ENCODE data around the gene ST8SIA2.

Gene ST8SIA2

GRCh38 chr15:92407321-92407720 lies 13.6 kb downstream of the ST8SIA2 start:
- ATAC-seq (replicated peaks) (no peak), DNase-seq (no peak)
- Mint-ChIP-seq H3K36me3 (no peaks in the 10 kb centered on the region), H3K9me3 (no peaks in the 10 kb centered on the region), H3K4me1 (no peaks in the 10 kb centered on the region), H3K27ac (no peak overlapping the region), H3K27me3 (peaks cover 4 to 11% of the 10 kb centered on the region in 2 donors), H3K4me3 (no peak overlapping the region)

GRCh38 chr15:92407916-92408315 lies 14.2 kb downstream of the ST8SIA2 start:
- no peaks in the 10 kb centered on the region for H3K9me3 Mint-ChIP-seq
- no peak overlapping the region for H3K4me3 Mint-ChIP-seq
- no peak overlapping the region for H3K27ac Mint-ChIP-seq
- H3K36me3 Mint-ChIP-seq, result no peaks in the 10 kb centered on the region
- H3K27me3 Mint-ChIP-seq, result peaks cover 4 to 11% of the 10 kb centered on the region in 2 donors
- no peak for ATAC-seq (replicated peaks)
- H3K4me1 Mint-ChIP-seq, result no peaks in the 10 kb centered on the region
- no peak for DNase-seq

GRCh38 chr15:92409006-92409405 lies 15.3 kb downstream of the ST8SIA2 start:
- Mint-ChIP-seq H3K27me3 (peaks cover 4 to 11% of the 10 kb centered on the region in 2 donors), H3K27ac (no peak overlapping the region), H3K4me3 (no peak overlapping the region), H3K9me3 (no peaks in the 10 kb centered on the region), H3K36me3 (no peaks in the 10 kb centered on the region), H3K4me1 (no peaks in the 10 kb centered on the region)
- DNase-seq (no peak), ATAC-seq (replicated peaks) (no peak)

GRCh38 chr15:92409521-92409920 lies 15.8 kb downstream of the ST8SIA2 start:
- no peak overlapping the region for H3K27ac Mint-ChIP-seq
- ATAC-seq (replicated peaks) (no peak), DNase-seq (no peak)
- H3K36me3 Mint-ChIP-seq, result no peaks in the 10 kb centered on the region
- H3K27me3 Mint-ChIP-seq, result peaks cover 4 to 11% of the 10 kb centered on the region in 2 donors
- no peak overlapping the region for H3K4me3 Mint-ChIP-seq
- no peaks in the 10 kb centered on the region for H3K9me3 Mint-ChIP-seq
- H3K4me1 Mint-ChIP-seq, result no peaks in the 10 kb centered on the region

GRCh38 chr15:92410537-92410936 lies 16.9 kb downstream of the ST8SIA2 start:
- H3K9me3 Mint-ChIP-seq, result no peaks in the 10 kb centered on the region
- H3K4me1 Mint-ChIP-seq, result no peaks in the 10 kb centered on the region
- H3K36me3 Mint-ChIP-seq, result no peaks in the 10 kb centered on the region
- no peak overlapping the region for H3K4me3 Mint-ChIP-seq
- ATAC-seq (replicated peaks) (no peak), DNase-seq (no peak)
- peaks cover 4 to 13% of the 10 kb centered on the region in 2 donors for H3K27me3 Mint-ChIP-seq
- no peak overlapping the region for H3K27ac Mint-ChIP-seq

- no peak overlapping the region for H3K4me3 Mint-ChIP-seq
- no peaks in the 10 kb centered on the region for H3K4me1 Mint-ChIP-seq
- no peak for DNase-seq
- ATAC-seq (replicated peaks), result no peak
- H3K9me3 Mint-ChIP-seq, result no peaks in the 10 kb centered on the region
- no peak overlapping the region for H3K27ac Mint-ChIP-seq
- H3K36me3 Mint-ChIP-seq, result no peaks in the 10 kb centered on the region
- peaks cover 8 to 20% of the 10 kb centered on the region in 2 donors for H3K27me3 Mint-ChIP-seq
Measured at GRCh38 chr15:92411256-92411655, 17.6 kb downstream of the ST8SIA2 start.

GRCh38 chr15:92413510-92413909 lies 19.8 kb downstream of the ST8SIA2 start:
- no peak overlapping the region for H3K4me3 Mint-ChIP-seq
- H3K4me1 Mint-ChIP-seq, result no peaks in the 10 kb centered on the region

GRCh38 chr15:92415639-92416297 lies 22.1 kb downstream of the ST8SIA2 start:
- Mint-ChIP-seq H3K27ac (no peak overlapping the region), H3K9me3 (no peaks in the 10 kb centered on the region), H3K27me3 (peaks cover 5 to 20% of the 10 kb centered on the region in 2 donors), H3K36me3 (no peaks in the 10 kb centered on the region), H3K4me1 (no peaks in the 10 kb centered on the region), H3K4me3 (no peak overlapping the region)
- no peak for ATAC-seq (replicated peaks)
- no peak for DNase-seq

More at GRCh38 chr15:92413510-92413909, 19.8 kb downstream of the ST8SIA2 start:
- ATAC-seq (replicated peaks), result no peak
- no peaks in the 10 kb centered on the region for H3K9me3 Mint-ChIP-seq
- H3K27me3 Mint-ChIP-seq, result peaks cover 8 to 20% of the 10 kb centered on the region in 2 donors
- DNase-seq, result no peak
- no peak overlapping the region for H3K27ac Mint-ChIP-seq
- H3K36me3 Mint-ChIP-seq, result no peaks in the 10 kb centered on the region

- Mint-ChIP-seq H3K9me3 (no peaks in the 10 kb centered on the region), H3K4me3 (no peak overlapping the region), H3K36me3 (no peaks in the 10 kb centered on the region), H3K27ac (no peak overlapping the region), H3K27me3 (peaks cover 4 to 13% of the 10 kb centered on the region in 2 donors), H3K4me1 (no peaks in the 10 kb centered on the region)
- ATAC-seq (replicated peaks), result no peak
- DNase-seq, result no peak
Measured at GRCh38 chr15:92416557-92416956, 22.9 kb downstream of the ST8SIA2 start.

- Mint-ChIP-seq H3K36me3 (no peaks in the 10 kb centered on the region), H3K27ac (no peak overlapping the region), H3K9me3 (no peaks in the 10 kb centered on the region)
Measured at GRCh38 chr15:92417716-92418115, 24.0 kb downstream of the ST8SIA2 start.

GRCh38 chr15:92418864-92419263 lies 25.2 kb downstream of the ST8SIA2 start:
- Mint-ChIP-seq H3K27me3 (peaks cover 4 to 8% of the 10 kb centered on the region in 2 donors), H3K4me1 (no peaks in the 10 kb centered on the region)

More at GRCh38 chr15:92417716-92418115, 24.0 kb downstream of the ST8SIA2 start:
- peaks cover 4 to 8% of the 10 kb centered on the region in 2 donors for H3K27me3 Mint-ChIP-seq
- ATAC-seq (replicated peaks) (no peak), DNase-seq (no peak)
- H3K4me3 Mint-ChIP-seq, result no peak overlapping the region
- no peaks in the 10 kb centered on the region for H3K4me1 Mint-ChIP-seq

GRCh38 chr15:92421976-92422375 lies 28.3 kb downstream of the ST8SIA2 start:
- peaks cover 11 to 13% of the 10 kb centered on the region in 2 donors for H3K27me3 Mint-ChIP-seq
- no peak overlapping the region for H3K4me3 Mint-ChIP-seq
- H3K4me1 Mint-ChIP-seq, result no peaks in the 10 kb centered on the region
- ATAC-seq (replicated peaks), result no peak
- no peaks in the 10 kb centered on the region for H3K36me3 Mint-ChIP-seq
- DNase-seq, result no peak
- peaks cover 0 to 1% of the 10 kb centered on the region in 2 donors for H3K9me3 Mint-ChIP-seq
- no peak overlapping the region for H3K27ac Mint-ChIP-seq

More at GRCh38 chr15:92418864-92419263, 25.2 kb downstream of the ST8SIA2 start:
- H3K9me3 Mint-ChIP-seq, result peaks cover 0 to under 1% of the 10 kb centered on the region in 2 donors
- ATAC-seq (replicated peaks) (no peak), DNase-seq (no peak)
- H3K4me3 Mint-ChIP-seq, result no peak overlapping the region
- H3K36me3 Mint-ChIP-seq, result no peaks in the 10 kb centered on the region
- no peak overlapping the region for H3K27ac Mint-ChIP-seq

GRCh38 chr15:92425578-92426225 lies 32.0 kb downstream of the ST8SIA2 start:
- no peak for ATAC-seq (replicated peaks)
- no peaks in the 10 kb centered on the region for H3K4me1 Mint-ChIP-seq
- no peak for DNase-seq
- H3K27me3 Mint-ChIP-seq, result peaks cover 11 to 13% of the 10 kb centered on the region in 2 donors
- H3K27ac Mint-ChIP-seq, result no peak overlapping the region
- H3K36me3 Mint-ChIP-seq, result no peaks in the 10 kb centered on the region
- peaks cover 0 to 1% of the 10 kb centered on the region in 2 donors for H3K9me3 Mint-ChIP-seq
- H3K4me3 Mint-ChIP-seq, result no peak overlapping the region

GRCh38 chr15:92429378-92430068 lies 35.8 kb downstream of the ST8SIA2 start:
- no peak for DNase-seq
- no peaks in the 10 kb centered on the region for H3K9me3 Mint-ChIP-seq
- no peak overlapping the region for H3K4me3 Mint-ChIP-seq
- H3K36me3 Mint-ChIP-seq, result no peaks in the 10 kb centered on the region
- H3K27me3 Mint-ChIP-seq, result peaks cover 11 to 13% of the 10 kb centered on the region in 2 donors
- no peak for ATAC-seq (replicated peaks)
- no peak overlapping the region for H3K27ac Mint-ChIP-seq
- no peaks in the 10 kb centered on the region for H3K4me1 Mint-ChIP-seq

GRCh38 chr15:92430069-92430440 lies 36.4 kb downstream of the ST8SIA2 start:
- no peak for DNase-seq
- Mint-ChIP-seq H3K4me1 (no peaks in the 10 kb centered on the region), H3K36me3 (no peaks in the 10 kb centered on the region), H3K27me3 (peaks cover 12 to 13% of the 10 kb centered on the region in 2 donors), H3K9me3 (no peaks in the 10 kb centered on the region), H3K4me3 (no peak overlapping the region), H3K27ac (no peak overlapping the region)
- no peak for ATAC-seq (replicated peaks)
